ENCODE data around the gene DCC. TPM values are rescaled to one million over a fixed set of nuclear protein-coding genes. Genes with fewer than 3 reads are reported as not detected.

Gene DCC
- total and polyA plus RNA-seq, 9 of the 15 experiments (the other 6 are each of a cell fraction or from before 2014, with no cell fraction given) = not detected

DNA sequence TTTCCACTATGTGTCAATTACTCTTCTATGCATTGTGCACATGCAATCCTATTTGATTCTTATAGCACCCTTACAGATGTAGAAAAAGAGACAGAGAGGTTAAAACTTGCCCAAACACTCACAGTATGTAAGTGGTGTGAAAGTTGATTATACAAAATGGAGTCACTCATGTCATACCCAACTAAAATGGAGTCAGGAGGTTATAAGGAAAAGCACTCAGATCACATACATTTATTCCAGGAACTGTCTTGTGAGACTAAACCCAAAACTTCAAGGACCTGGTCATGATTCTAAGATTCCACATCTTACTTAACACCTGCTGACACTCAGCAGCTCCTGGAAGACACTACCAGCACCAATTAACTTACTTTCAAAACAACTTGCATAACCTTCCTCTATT, 1081.9 kb downstream of the DCC start:
- FAIRE-seq = no peak
- no TSS peak for BruUV-seq (replicated peaks)
- Histone ChIP-seq H3K36me3 (ENCODE audit: control insufficient read depth, insufficient read depth, low read length) (no peaks in the 10 kb centered on the region), H3K4me1 (replicated peaks in 1 of 2; ENCODE audit: control insufficient read depth in 2 of 2, insufficient read depth in 2 of 2, low read length in 2 of 2) (no peaks in the 10 kb centered on the region), H3K27ac (ENCODE audit: extremely low read depth, low read depth, low read length) (no peak overlapping the region), H3K9me1 (ENCODE audit: control insufficient read depth, insufficient read depth, low read length) (no peaks in the 10 kb centered on the region), H2AFZ (ENCODE audit: low read depth, low read length) (no peak overlapping the region), H3K4me2 (ENCODE audit: insufficient read depth, low read length) (no peak overlapping the region), H3K9ac (ENCODE audit: insufficient read depth in 1 of 2, low read depth in 2 of 2, low read length in 2 of 2) (no peak overlapping the region), H4K20me1 (replicated peaks; ENCODE audit: control insufficient read depth, insufficient read depth, low read length) (no peaks in the 10 kb centered on the region), H3K79me2 (ENCODE audit: control insufficient read depth, insufficient read depth, low read length) (no peaks in the 10 kb centered on the region), H3K4me3 (no peak overlapping the region), H3K9me3 (replicated peaks; ENCODE audit: control insufficient read depth, insufficient read depth, low read depth, low read length) (no peaks in the 10 kb centered on the region), H3K27me3 (ENCODE audit: control insufficient read depth in 2 of 2, insufficient read depth in 2 of 2, low read length in 2 of 2) (no peaks in the 10 kb centered on the region)
- POLR2A ChIA-PET = no interaction called here
- no peak for ATAC-seq
- CTCF ChIA-PET (ENCODE audit: low intra/inter-chr PET ratio) = no interaction called here
- intact Hi-C loops (cut with micrococcal nuclease) (no loop called here), in situ Hi-C loops (cut with MboI) (no loop called here)
- no peak for DNase-seq (ENCODE audit: extremely low read depth in 1 of 4, low spot score in 3 of 4)
- no peak for TF ChIP-seq ZNF444 (CRISPR knock-in tag; IDR thresholded peaks at IDR 0.05)
- no peak for TF ChIP-seq ZEB2 (IDR thresholded peaks at IDR 0.05)
- no peak for TF ChIP-seq SP2 (IDR thresholded peaks at IDR 0.05; ENCODE audit: extremely low read depth, low read depth, low read length, poor library complexity, severe bottlenecking)
- no peak for TF ChIP-seq GATAD2B (IDR thresholded peaks at IDR 0.05; ENCODE audit: borderline replicate concordance)
- no peak for TF ChIP-seq ELF2 (CRISPR knock-in tag; IDR thresholded peaks at IDR 0.05)
- TF ChIP-seq PHB2 (IDR thresholded peaks at IDR 0.05; ENCODE audit: low read depth) = no peak
- TF ChIP-seq, protein P1, sequence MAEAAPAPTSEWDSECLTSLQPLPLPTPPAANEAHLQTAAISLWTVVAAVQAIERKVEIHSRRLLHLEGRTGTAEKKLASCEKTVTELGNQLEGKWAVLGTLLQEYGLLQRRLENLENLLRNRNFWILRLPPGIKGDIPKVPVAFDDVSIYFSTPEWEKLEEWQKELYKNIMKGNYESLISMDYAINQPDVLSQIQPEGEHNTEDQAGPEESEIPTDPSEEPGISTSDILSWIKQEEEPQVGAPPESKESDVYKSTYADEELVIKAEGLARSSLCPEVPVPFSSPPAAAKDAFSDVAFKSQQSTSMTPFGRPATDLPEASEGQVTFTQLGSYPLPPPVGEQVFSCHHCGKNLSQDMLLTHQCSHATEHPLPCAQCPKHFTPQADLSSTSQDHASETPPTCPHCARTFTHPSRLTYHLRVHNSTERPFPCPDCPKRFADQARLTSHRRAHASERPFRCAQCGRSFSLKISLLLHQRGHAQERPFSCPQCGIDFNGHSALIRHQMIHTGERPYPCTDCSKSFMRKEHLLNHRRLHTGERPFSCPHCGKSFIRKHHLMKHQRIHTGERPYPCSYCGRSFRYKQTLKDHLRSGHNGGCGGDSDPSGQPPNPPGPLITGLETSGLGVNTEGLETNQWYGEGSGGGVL (CRISPR knock-in tag; IDR thresholded peaks at IDR 0.05) = no peak
- no peak for TF ChIP-seq HOXB6 (CRISPR knock-in tag; IDR thresholded peaks at IDR 0.05; ENCODE audit: borderline replicate concordance)
- TF ChIP-seq, protein P2, sequence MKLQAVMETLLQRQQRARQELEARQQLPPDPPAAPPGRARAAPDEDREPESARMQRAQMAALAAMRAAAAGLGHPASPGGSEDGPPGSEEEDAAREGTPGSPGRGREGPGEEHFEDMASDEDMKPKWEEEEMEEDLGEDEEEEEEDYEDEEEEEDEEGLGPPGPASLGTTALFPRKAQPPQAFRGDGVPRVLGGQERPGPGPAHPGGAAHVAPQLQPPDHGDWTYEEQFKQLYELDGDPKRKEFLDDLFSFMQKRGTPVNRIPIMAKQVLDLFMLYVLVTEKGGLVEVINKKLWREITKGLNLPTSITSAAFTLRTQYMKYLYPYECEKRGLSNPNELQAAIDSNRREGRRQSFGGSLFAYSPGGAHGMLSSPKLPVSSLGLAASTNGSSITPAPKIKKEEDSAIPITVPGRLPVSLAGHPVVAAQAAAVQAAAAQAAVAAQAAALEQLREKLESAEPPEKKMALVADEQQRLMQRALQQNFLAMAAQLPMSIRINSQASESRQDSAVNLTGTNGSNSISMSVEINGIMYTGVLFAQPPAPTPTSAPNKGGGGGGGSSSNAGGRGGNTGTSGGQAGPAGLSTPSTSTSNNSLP (IDR thresholded peaks at IDR 0.05; ENCODE audit: borderline replicate concordance, low read depth, low read length) = no peak
- TF ChIP-seq ZSCAN32 (CRISPR knock-in tag; IDR thresholded peaks at IDR 0.05) = no peak
- TF ChIP-seq HINFP (tag; conservative IDR thresholded peaks at IDR 0.05; ENCODE audit: low read depth) = no peak
- no peak for TF ChIP-seq SIN3B (IDR thresholded peaks at IDR 0.05; ENCODE audit: low read depth)
- TF ChIP-seq E4F1 (CRISPR knock-in tag; IDR thresholded peaks at IDR 0.05; ENCODE audit: borderline replicate concordance) = no peak

Measured in K562 (cell line).